ENCODE data around the gene CD70.

DNA sequence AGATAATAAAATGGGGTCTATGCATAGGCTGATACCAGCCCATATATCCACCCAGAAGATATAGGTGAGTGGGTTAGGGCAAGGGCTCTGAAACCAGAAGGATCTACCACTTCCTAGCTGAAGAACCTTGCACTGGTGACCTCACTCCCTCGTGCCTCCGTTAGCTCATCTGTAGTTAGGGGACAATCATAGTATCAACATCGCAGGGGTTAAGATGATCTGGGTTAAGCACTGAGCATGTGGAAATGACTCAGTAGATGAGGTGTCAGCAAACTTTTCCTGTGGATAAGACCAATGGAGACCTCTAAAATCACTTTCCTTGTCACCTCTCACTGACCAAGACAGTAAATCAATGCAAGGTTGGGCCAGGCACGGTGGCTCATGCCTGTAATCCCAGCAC is 48.5 kb upstream of the CD70 start:
- TF ChIP-seq, protein P1, sequence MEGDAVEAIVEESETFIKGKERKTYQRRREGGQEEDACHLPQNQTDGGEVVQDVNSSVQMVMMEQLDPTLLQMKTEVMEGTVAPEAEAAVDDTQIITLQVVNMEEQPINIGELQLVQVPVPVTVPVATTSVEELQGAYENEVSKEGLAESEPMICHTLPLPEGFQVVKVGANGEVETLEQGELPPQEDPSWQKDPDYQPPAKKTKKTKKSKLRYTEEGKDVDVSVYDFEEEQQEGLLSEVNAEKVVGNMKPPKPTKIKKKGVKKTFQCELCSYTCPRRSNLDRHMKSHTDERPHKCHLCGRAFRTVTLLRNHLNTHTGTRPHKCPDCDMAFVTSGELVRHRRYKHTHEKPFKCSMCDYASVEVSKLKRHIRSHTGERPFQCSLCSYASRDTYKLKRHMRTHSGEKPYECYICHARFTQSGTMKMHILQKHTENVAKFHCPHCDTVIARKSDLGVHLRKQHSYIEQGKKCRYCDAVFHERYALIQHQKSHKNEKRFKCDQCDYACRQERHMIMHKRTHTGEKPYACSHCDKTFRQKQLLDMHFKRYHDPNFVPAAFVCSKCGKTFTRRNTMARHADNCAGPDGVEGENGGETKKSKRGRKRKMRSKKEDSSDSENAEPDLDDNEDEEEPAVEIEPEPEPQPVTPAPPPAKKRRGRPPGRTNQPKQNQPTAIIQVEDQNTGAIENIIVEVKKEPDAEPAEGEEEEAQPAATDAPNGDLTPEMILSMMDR (IDR thresholded peaks at IDR 0.05): no peak
- TF ChIP-seq EZH2 (IDR thresholded peaks at IDR 0.05; ENCODE audit: borderline replicate concordance, insufficient read depth, low read depth, low read length, poor library complexity, severe bottlenecking): no peak
